ENCODE measurements around the gene KCNIP4. TPM values are rescaled to one million over a fixed set of nuclear protein-coding genes. Genes with fewer than 3 reads are reported as not detected.

The KCNIP4 gene
- total and polyA plus RNA-seq, 2 experiments from 2014 or later = 0.14 to 0.63 TPM

DNA sequence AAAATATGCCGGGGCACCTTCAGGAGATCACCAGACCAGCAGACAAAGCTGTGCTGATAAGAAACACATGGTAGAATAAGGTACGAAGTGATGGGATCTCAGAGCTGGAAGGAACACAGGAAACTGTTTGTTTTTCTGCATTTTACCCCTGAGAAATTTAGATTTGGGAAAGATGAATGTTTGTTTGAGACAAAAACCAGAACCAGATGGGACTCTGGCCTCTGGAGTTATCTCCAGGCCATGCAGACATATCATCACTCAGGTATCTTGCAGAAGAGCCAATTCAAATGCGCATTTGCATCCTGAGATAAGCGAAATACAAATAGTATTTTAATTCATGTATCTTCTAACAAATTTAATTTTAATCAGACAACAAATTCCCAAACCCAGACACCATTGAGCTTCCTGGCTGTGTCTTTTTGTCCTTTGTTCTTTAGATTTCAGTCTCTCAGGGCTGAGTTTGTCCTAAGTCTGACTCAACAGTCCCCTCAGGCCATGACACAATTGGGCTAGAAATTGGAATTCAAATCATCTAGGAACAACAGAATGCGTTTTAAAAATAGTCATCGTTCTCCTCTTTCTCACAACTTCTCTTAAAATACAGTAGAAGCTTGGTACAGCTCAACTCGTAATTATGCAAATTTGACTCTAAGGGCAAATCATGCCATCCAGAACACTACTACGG, 1089.3 kb downstream of the KCNIP4 start:
- Histone ChIP-seq H3F3A (replicated peaks; ENCODE audit: low read depth) (no peaks in the 10 kb centered on the region), H3K9me2 (ENCODE audit: insufficient read depth) (no peaks in the 10 kb centered on the region), H3K4me2 (no peak overlapping the region), H3K27ac (ENCODE audit: low read depth) (no peak overlapping the region), H4K20me1 (replicated peaks; ENCODE audit: insufficient read depth) (no peaks in the 10 kb centered on the region), H3K4me1 (ENCODE audit: insufficient read depth) (no peaks in the 10 kb centered on the region), H3K36me3 (ENCODE audit: insufficient read depth) (no peaks in the 10 kb centered on the region), H2AFZ (no peak overlapping the region), H3K79me2 (replicated peaks; ENCODE audit: insufficient read depth) (no peaks in the 10 kb centered on the region), H3K27me3 (ENCODE audit: insufficient read depth) (no peaks in the 10 kb centered on the region), H3K4me3 (no peak overlapping the region)
- Mint-ChIP-seq H3K27ac (no peak overlapping the region), H3K36me3 (ENCODE audit: low read depth) (no peaks in the 10 kb centered on the region), H3K9me3 (peaks cover 9% of the 10 kb centered on the region; the same call in 2 of the 3 replicates), H3K27me3 (ENCODE audit: insufficient read depth, low read depth, poor library complexity) (no peaks in the 10 kb centered on the region), H3K4me1 (no peaks in the 10 kb centered on the region), H3K4me3 (no peak overlapping the region)
- no peak for TF ChIP-seq EZH2 (IDR thresholded peaks at IDR 0.05; ENCODE audit: low read depth, unreplicated experiment)
- no peak for TF ChIP-seq ZNF331 (CRISPR knock-in tag; IDR thresholded peaks at IDR 0.05; ENCODE audit: low read depth)
- no peak for TF ChIP-seq CREB1 (CRISPR knock-in tag; IDR thresholded peaks at IDR 0.05; ENCODE audit: low read depth)
- no peak for TF ChIP-seq ZNF462 (CRISPR knock-in tag; IDR thresholded peaks at IDR 0.05)
- TF ChIP-seq ZNF114 (CRISPR knock-in tag; IDR thresholded peaks at IDR 0.05) = no peak
- no peak for TF ChIP-seq POLR2AphosphoS5 (IDR thresholded peaks at IDR 0.05; ENCODE audit: low read depth)
- no peak for TF ChIP-seq JUNB (IDR thresholded peaks at IDR 0.05; ENCODE audit: unreplicated experiment)
- TF ChIP-seq, protein P1, sequence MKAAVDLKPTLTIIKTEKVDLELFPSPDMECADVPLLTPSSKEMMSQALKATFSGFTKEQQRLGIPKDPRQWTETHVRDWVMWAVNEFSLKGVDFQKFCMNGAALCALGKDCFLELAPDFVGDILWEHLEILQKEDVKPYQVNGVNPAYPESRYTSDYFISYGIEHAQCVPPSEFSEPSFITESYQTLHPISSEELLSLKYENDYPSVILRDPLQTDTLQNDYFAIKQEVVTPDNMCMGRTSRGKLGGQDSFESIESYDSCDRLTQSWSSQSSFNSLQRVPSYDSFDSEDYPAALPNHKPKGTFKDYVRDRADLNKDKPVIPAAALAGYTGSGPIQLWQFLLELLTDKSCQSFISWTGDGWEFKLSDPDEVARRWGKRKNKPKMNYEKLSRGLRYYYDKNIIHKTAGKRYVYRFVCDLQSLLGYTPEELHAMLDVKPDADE (IDR thresholded peaks at IDR 0.05) = no peak
- TF ChIP-seq, protein P2, sequence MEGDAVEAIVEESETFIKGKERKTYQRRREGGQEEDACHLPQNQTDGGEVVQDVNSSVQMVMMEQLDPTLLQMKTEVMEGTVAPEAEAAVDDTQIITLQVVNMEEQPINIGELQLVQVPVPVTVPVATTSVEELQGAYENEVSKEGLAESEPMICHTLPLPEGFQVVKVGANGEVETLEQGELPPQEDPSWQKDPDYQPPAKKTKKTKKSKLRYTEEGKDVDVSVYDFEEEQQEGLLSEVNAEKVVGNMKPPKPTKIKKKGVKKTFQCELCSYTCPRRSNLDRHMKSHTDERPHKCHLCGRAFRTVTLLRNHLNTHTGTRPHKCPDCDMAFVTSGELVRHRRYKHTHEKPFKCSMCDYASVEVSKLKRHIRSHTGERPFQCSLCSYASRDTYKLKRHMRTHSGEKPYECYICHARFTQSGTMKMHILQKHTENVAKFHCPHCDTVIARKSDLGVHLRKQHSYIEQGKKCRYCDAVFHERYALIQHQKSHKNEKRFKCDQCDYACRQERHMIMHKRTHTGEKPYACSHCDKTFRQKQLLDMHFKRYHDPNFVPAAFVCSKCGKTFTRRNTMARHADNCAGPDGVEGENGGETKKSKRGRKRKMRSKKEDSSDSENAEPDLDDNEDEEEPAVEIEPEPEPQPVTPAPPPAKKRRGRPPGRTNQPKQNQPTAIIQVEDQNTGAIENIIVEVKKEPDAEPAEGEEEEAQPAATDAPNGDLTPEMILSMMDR (conservative IDR thresholded peaks at IDR 0.05; ENCODE audit: low read depth in 2 of 2) = no peak
- TF ChIP-seq, protein P3, sequence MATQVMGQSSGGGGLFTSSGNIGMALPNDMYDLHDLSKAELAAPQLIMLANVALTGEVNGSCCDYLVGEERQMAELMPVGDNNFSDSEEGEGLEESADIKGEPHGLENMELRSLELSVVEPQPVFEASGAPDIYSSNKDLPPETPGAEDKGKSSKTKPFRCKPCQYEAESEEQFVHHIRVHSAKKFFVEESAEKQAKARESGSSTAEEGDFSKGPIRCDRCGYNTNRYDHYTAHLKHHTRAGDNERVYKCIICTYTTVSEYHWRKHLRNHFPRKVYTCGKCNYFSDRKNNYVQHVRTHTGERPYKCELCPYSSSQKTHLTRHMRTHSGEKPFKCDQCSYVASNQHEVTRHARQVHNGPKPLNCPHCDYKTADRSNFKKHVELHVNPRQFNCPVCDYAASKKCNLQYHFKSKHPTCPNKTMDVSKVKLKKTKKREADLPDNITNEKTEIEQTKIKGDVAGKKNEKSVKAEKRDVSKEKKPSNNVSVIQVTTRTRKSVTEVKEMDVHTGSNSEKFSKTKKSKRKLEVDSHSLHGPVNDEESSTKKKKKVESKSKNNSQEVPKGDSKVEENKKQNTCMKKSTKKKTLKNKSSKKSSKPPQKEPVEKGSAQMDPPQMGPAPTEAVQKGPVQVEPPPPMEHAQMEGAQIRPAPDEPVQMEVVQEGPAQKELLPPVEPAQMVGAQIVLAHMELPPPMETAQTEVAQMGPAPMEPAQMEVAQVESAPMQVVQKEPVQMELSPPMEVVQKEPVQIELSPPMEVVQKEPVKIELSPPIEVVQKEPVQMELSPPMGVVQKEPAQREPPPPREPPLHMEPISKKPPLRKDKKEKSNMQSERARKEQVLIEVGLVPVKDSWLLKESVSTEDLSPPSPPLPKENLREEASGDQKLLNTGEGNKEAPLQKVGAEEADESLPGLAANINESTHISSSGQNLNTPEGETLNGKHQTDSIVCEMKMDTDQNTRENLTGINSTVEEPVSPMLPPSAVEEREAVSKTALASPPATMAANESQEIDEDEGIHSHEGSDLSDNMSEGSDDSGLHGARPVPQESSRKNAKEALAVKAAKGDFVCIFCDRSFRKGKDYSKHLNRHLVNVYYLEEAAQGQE (IDR thresholded peaks at IDR 0.05; ENCODE audit: unreplicated experiment) = no peak
- no peak for TF ChIP-seq STAT1 (IDR thresholded peaks at IDR 0.05; ENCODE audit: unreplicated experiment)
- ATAC-seq (no peak), DNase-seq (ENCODE audit: low spot score) (no peak)
